HepG2 (cell line): Measurements from ENCODE around the gene SERPIND1.

ENCODE experiments used
- ARNT ChIP-seq: fragments of 450-650 bp; IDR thresholded peaks from 2 replicates; pipeline ENCODE4 v1.6.1; 2017
- CBX1 ChIP-seq: IDR thresholded peaks from one replicate; pipeline ENCODE4 v1.6.1; 2016; ENCODE audit warnings: antibody characterized with exemption, low read depth
- CTCF ChIP-seq: sonication (generic); formaldehyde crosslinking; IDR thresholded peaks from 2 replicates; pipeline ENCODE4 v1.5.0; 2020; ENCODE audit warnings: mild to moderate bottlenecking, missing genetic modification reagents, moderate library complexity
- EP300 ChIP-seq, 3 experiments: sonication (generic) in 1 of 3; formaldehyde crosslinking in 1 of 3; IDR thresholded peaks; 2 replicates each; pipeline versions ENCODE4 v1.5.1 to v1.6.1; 2011 to 2020; ENCODE audit warnings: low read depth in 2 of 3, low read length in 2 of 3, borderline replicate concordance in 1 of 3, improper control_type of control experiment in 1 of 3, mild to moderate bottlenecking in 1 of 3, missing genetic modification reagents in 1 of 3, moderate library complexity in 1 of 3
- EZH2 ChIP-seq: conservative IDR thresholded peaks from 2 replicates; pipeline ENCODE4 v1.6.1; 2012; ENCODE audit warnings: mild to moderate bottlenecking, low read depth, low read length, moderate library complexity
- NCOA1 ChIP-seq: sonication (generic); formaldehyde crosslinking; IDR thresholded peaks from 2 replicates; pipeline ENCODE4 v1.9.0; 2021; ENCODE audit warnings: missing genetic modification reagents
- POLR2A ChIP-seq, 2 experiments: IDR thresholded peaks; 2 replicates each; pipeline ENCODE4 v1.6.1; 2011; ENCODE audit warnings: low read depth in 2 of 2, low read length in 2 of 2, mild to moderate bottlenecking in 1 of 2, moderate library complexity in 1 of 2; ENCODE audit not compliant: insufficient read depth in 1 of 2
- SMC3 ChIP-seq: IDR thresholded peaks from 2 replicates; pipeline ENCODE4 v1.6.1; 2011; ENCODE audit warnings: low read length, improper control_type of control experiment
- TBP ChIP-seq: sonication (generic); formaldehyde crosslinking; IDR thresholded peaks from 2 replicates; pipeline ENCODE4 v1.5.0; 2020; ENCODE audit warnings: missing genetic modification reagents
- ZNF382 ChIP-seq: sonication (generic); formaldehyde crosslinking; IDR thresholded peaks from 2 replicates; pipeline ENCODE4 v1.5.0; 2020; ENCODE audit warnings: missing genetic modification reagents, mild to moderate bottlenecking, borderline replicate concordance
- ZNF670 ChIP-seq: sonication (generic); formaldehyde crosslinking; IDR thresholded peaks from 2 replicates; pipeline ENCODE4 v1.8.0; 2022; ENCODE audit warnings: mild to moderate bottlenecking, missing genetic modification reagents, borderline replicate concordance

GRCh38 chr22:20809538-20810185, 35.7 kb downstream of the SERPIND1 start:
- TF ChIP-seq ZNF382 (CRISPR knock-in tag), result no peak
- no peak for TF ChIP-seq TBP
- no peak for TF ChIP-seq EZH2
- TF ChIP-seq CTCF (CRISPR knock-in tag), result no peak
- no peak for TF ChIP-seq ARNT
- TF ChIP-seq ZNF670 (CRISPR knock-in tag), result no peak
- TF ChIP-seq POLR2A (IDR thresholded peaks at IDR 0.05; ENCODE audit: insufficient read depth in 1 of 2, low read depth in 2 of 2, low read length in 2 of 2), result no peak
- no peak for TF ChIP-seq CBX1
- TF ChIP-seq EP300 (IDR thresholded peaks at IDR 0.05; ENCODE audit: low read depth in 2 of 2, low read length in 2 of 2), result no peak
- no peak for TF ChIP-seq EP300 (CRISPR knock-in tag; IDR thresholded peaks at IDR 0.05; ENCODE audit: borderline replicate concordance)
- TF ChIP-seq SMC3, result no peak
- TF ChIP-seq NCOA1 (CRISPR knock-in tag), result no peak
